Muscle of leg (tissue), 11 donors: Measurements from ENCODE around the gene DENND4C. TPM values are rescaled to one million over a fixed set of nuclear protein-coding genes. Genes with fewer than 3 reads are reported as not detected.

Experiments used
- DNase-seq: peaks from one replicate; pipeline ENCODE4 v3.0.0; 2013
- H3K27ac ChIP-seq: one replicate; pipeline ENCODE4 v1.5.1; 2013; ENCODE audit warnings: mild to moderate bottlenecking, low read length, control low read depth
- H3K27me3 ChIP-seq: one replicate; pipeline ENCODE4 v1.6.1; 2013; ENCODE audit warnings: low read length; ENCODE audit not compliant: control insufficient read depth, insufficient read depth
- H3K36me3 ChIP-seq: one replicate; pipeline ENCODE4 v1.6.1; 2013; ENCODE audit warnings: low read length; ENCODE audit not compliant: control insufficient read depth, insufficient read depth
- H3K4me1 ChIP-seq: one replicate; pipeline ENCODE4 v1.6.1; 2013; ENCODE audit warnings: low read length; ENCODE audit not compliant: control insufficient read depth, insufficient read depth
- H3K4me3 ChIP-seq: one replicate; pipeline ENCODE4 v1.5.1; 2013; ENCODE audit warnings: low read length, control low read depth
- H3K9me3 ChIP-seq: replicated peaks from 2 replicates; pipeline ENCODE4 v1.6.1; 2013; ENCODE audit warnings: low read depth, low read length; ENCODE audit not compliant: control insufficient read depth
- WGBS: methylation state at CpG from one replicate; pipeline ENCODE4 v1.1.5; 2013; ENCODE audit warnings: missing lambda C conversion rate; ENCODE audit not compliant: insufficient coverage; 5-methylcytosine and 5-hydroxymethylcytosine counted together
- polyA plus RNA-seq, 8 donors: library from polyadenylated mRNA; unstranded; fragments of 120-200 nt; gene quantifications; one replicate each; pipeline versions ENCODE4 v1.2.1 to v1.2.3, GENCODE V29; 2013; ENCODE audit warnings: inconsistent platforms in 1 of 8, low replicate concordance in 1 of 8; ENCODE audit not compliant: insufficient read length in 8 of 8, insufficient read depth in 1 of 8
- total RNA-seq: library from RNA; stranded (reverse); fragments of 120-200 nt; gene quantifications from one replicate; pipeline ENCODE4 v1.2.4, GENCODE V29; 2013

Gene DENND4C
- total and polyA plus RNA-seq, 9 donors, result 19.0 to 38.4 (median 21.1) TPM

- Histone ChIP-seq H3K27ac (no peak overlapping the region), H3K4me3 (no peak overlapping the region), H3K9me3 (no peaks in the 10 kb centered on the region), H3K27me3 (no peaks in the 10 kb centered on the region), H3K4me1 (no peaks in the 10 kb centered on the region), H3K36me3 (peaks cover 2% of the 10 kb centered on the region)
- no CpG with 5 or more reads among the region's 5 CpGs for WGBS
- DNase-seq, result peak; percentile 27
Observed at GRCh38 chr9:19286634-19287188, 56.2 kb downstream of the DENND4C start.

GRCh38 chr9:19288081-19288480 is 57.6 kb downstream of the DENND4C start:
- WGBS, result no CpG with 5 or more reads among the region's 2 CpGs
- Histone ChIP-seq H3K4me3 (no peak overlapping the region), H3K27ac (no peak overlapping the region), H3K27me3 (no peaks in the 10 kb centered on the region), H3K36me3 (peaks cover 7% of the 10 kb centered on the region), H3K9me3 (no peaks in the 10 kb centered on the region), H3K4me1 (no peaks in the 10 kb centered on the region)
- no peak for DNase-seq

GRCh38 chr9:19290103-19290502 is 59.6 kb downstream of the DENND4C start:
- Histone ChIP-seq H3K27ac (no peak overlapping the region), H3K4me1 (no peaks in the 10 kb centered on the region), H3K4me3 (no peak overlapping the region), H3K9me3 (no peaks in the 10 kb centered on the region), H3K36me3 (peaks cover 9% of the 10 kb centered on the region), H3K27me3 (no peaks in the 10 kb centered on the region)
- DNase-seq, result no peak

- Histone ChIP-seq H3K36me3 (peaks cover 14% of the 10 kb centered on the region), H3K9me3 (no peaks in the 10 kb centered on the region), H3K27me3 (no peaks in the 10 kb centered on the region), H3K4me1 (no peaks in the 10 kb centered on the region), H3K4me3 (no peak overlapping the region), H3K27ac (no peak overlapping the region)
- 80% methylated on average over 1 of the region's 4 CpGs for WGBS
- peak; percentile 8 for DNase-seq
Observed at GRCh38 chr9:19294219-19294618, 63.7 kb downstream of the DENND4C start.

- Histone ChIP-seq H3K4me1 (no peaks in the 10 kb centered on the region), H3K27me3 (no peaks in the 10 kb centered on the region), H3K4me3 (no peak overlapping the region), H3K9me3 (no peaks in the 10 kb centered on the region), H3K27ac (no peak overlapping the region), H3K36me3 (peaks cover 12% of the 10 kb centered on the region)
- no CpG with 5 or more reads among the region's 2 CpGs for WGBS
- DNase-seq, result no peak
Observed at GRCh38 chr9:19298436-19299000, 68.0 kb downstream of the DENND4C start.

GRCh38 chr9:19303216-19303615 is 72.7 kb downstream of the DENND4C start:
- Histone ChIP-seq H3K36me3 (peaks cover 7% of the 10 kb centered on the region), H3K27me3 (no peaks in the 10 kb centered on the region), H3K4me1 (no peaks in the 10 kb centered on the region), H3K9me3 (no peaks in the 10 kb centered on the region), H3K4me3 (no peak overlapping the region), H3K27ac (no peak overlapping the region)
- DNase-seq, result no peak
- no CpG with 5 or more reads among the region's 1 CpG for WGBS

GRCh38 chr9:19306568-19306967 is 76.1 kb downstream of the DENND4C start:
- 100% methylated on average over 4 of the region's 5 CpGs for WGBS
- peaks cover 5% of the 10 kb centered on the region for H3K36me3 ChIP-seq
- no peak overlapping the region for H3K27ac ChIP-seq
- no peak for DNase-seq
- no peaks in the 10 kb centered on the region for H3K4me1 ChIP-seq
- no peak overlapping the region for H3K4me3 ChIP-seq
- no peaks in the 10 kb centered on the region for H3K9me3 ChIP-seq
- H3K27me3 ChIP-seq, result no peaks in the 10 kb centered on the region

- no CpG with 5 or more reads among the region's 1 CpG for WGBS
- no peaks in the 10 kb centered on the region for H3K4me1 ChIP-seq
- no peak overlapping the region for H3K27ac ChIP-seq
Observed at GRCh38 chr9:19310246-19310645, 79.8 kb downstream of the DENND4C start.

GRCh38 chr9:19313573-19313972 is 83.1 kb downstream of the DENND4C start:
- no peaks in the 10 kb centered on the region for H3K27me3 ChIP-seq
- H3K4me3 ChIP-seq, result no peak overlapping the region
- no peaks in the 10 kb centered on the region for H3K4me1 ChIP-seq
- WGBS, result no CpG with 5 or more reads among the region's 3 CpGs
- no peaks in the 10 kb centered on the region for H3K9me3 ChIP-seq
- DNase-seq, result no peak
- H3K27ac ChIP-seq, result no peak overlapping the region
- H3K36me3 ChIP-seq, result no peaks in the 10 kb centered on the region

More at GRCh38 chr9:19310246-19310645, 79.8 kb downstream of the DENND4C start:
- Histone ChIP-seq H3K4me3 (no peak overlapping the region), H3K36me3 (peaks cover 3% of the 10 kb centered on the region), H3K9me3 (no peaks in the 10 kb centered on the region), H3K27me3 (no peaks in the 10 kb centered on the region)
- no peak for DNase-seq

- WGBS, result no CpG with 5 or more reads among the region's 1 CpG
- no peak overlapping the region for H3K27ac ChIP-seq
- H3K4me1 ChIP-seq, result no peaks in the 10 kb centered on the region
- no peak for DNase-seq
- no peaks in the 10 kb centered on the region for H3K9me3 ChIP-seq
- peaks cover 12% of the 10 kb centered on the region for H3K36me3 ChIP-seq
- no peaks in the 10 kb centered on the region for H3K27me3 ChIP-seq
- no peak overlapping the region for H3K4me3 ChIP-seq
Observed at GRCh38 chr9:19320495-19320894, 90.0 kb downstream of the DENND4C start.

GRCh38 chr9:19331877-19332276 is 101.4 kb downstream of the DENND4C start:
- Histone ChIP-seq H3K9me3 (no peaks in the 10 kb centered on the region), H3K4me1 (no peaks in the 10 kb centered on the region), H3K27ac (no peak overlapping the region), H3K4me3 (no peak overlapping the region), H3K27me3 (no peaks in the 10 kb centered on the region), H3K36me3 (peaks cover 28% of the 10 kb centered on the region)
- peak; percentile 37 for DNase-seq
- no CpG with 5 or more reads among the region's 2 CpGs for WGBS
